ENCODE measurements around the gene CYTH3.
"Not testable (repeated sequence)": the region's sequence is repeated elsewhere in the genome, so short reads cannot be mapped to it uniquely, and the experiment has no call there.

DNA sequence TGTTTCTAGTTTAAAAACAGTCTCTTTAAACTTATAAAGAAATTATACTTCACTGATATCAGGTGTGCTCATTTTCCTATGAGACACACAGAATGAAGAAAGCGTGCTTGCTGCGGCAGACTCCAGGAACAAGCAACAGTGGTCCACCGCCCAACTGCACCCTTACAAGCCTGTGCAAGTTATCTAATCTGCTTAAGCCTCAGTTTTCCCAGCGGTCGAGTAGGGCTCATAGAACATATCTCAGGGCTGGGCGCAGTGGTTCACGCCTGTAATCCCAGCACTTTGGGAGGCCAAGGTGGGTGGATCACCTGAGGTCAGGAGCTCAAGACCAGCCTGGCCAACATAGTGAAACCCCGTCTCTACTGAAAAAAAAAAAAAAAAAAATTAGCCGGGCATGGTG is 43.1 kb downstream of the CYTH3 start:
- TF ChIP-seq, protein P1, sequence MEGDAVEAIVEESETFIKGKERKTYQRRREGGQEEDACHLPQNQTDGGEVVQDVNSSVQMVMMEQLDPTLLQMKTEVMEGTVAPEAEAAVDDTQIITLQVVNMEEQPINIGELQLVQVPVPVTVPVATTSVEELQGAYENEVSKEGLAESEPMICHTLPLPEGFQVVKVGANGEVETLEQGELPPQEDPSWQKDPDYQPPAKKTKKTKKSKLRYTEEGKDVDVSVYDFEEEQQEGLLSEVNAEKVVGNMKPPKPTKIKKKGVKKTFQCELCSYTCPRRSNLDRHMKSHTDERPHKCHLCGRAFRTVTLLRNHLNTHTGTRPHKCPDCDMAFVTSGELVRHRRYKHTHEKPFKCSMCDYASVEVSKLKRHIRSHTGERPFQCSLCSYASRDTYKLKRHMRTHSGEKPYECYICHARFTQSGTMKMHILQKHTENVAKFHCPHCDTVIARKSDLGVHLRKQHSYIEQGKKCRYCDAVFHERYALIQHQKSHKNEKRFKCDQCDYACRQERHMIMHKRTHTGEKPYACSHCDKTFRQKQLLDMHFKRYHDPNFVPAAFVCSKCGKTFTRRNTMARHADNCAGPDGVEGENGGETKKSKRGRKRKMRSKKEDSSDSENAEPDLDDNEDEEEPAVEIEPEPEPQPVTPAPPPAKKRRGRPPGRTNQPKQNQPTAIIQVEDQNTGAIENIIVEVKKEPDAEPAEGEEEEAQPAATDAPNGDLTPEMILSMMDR (IDR thresholded peaks at IDR 0.05 in 8 of 11, conservative IDR thresholded peaks at IDR 0.05 in 3 of 11) = not testable (repeated sequence)
- TF ChIP-seq POLR2A, POLR2AphosphoS5 (IDR thresholded peaks at IDR 0.05): not testable (repeated sequence)

All from spleen (tissue), 7 donors.